Measurements from ENCODE around the gene FERMT1.

Gene FERMT1

GRCh38 chr20:6039766-6040165, 83.1 kb downstream of the FERMT1 start:
- H3K9ac ChIP-seq (ENCODE audit: low read length), result no peak overlapping the region
- peaks cover 5% of the 10 kb centered on the region; the same call in 1 of the 2 replicates for H3K36me3 ChIP-seq (replicated peaks; ENCODE audit: insufficient read depth, low read length)
- 0 out of 2 replicates have a peak, but pooled peaks cover under 1% of the 10 kb centered on the region for H3F3A ChIP-seq (ENCODE audit: insufficient read depth, low read length)
- H3K27ac ChIP-seq (ENCODE audit: low read length), result no peak overlapping the region
- H3K4me3 ChIP-seq (ENCODE audit: low read length), result no peak overlapping the region
- H3K9me2 ChIP-seq (replicated peaks; ENCODE audit: insufficient read depth, low read length), result no peaks in the 10 kb centered on the region
- no peaks in the 10 kb centered on the region for H3K27me3 ChIP-seq (replicated peaks; ENCODE audit: insufficient read depth, low read length)
- no peak overlapping the region for H3K4me2 ChIP-seq (ENCODE audit: low read depth, low read length)
- H4K20me1 ChIP-seq (ENCODE audit: insufficient read depth, low read length), result no peaks in the 10 kb centered on the region
- H2AFZ ChIP-seq (ENCODE audit: low read length), result no peak overlapping the region
- H3K4me1 ChIP-seq (ENCODE audit: low read length), result peaks cover 1% of the 10 kb centered on the region
- TF ChIP-seq EZH2phosphoT487 (IDR thresholded peaks at IDR 0.05; ENCODE audit: low read length) (no peak), EZH2 (optimal IDR thresholded peaks at IDR 0.05; ENCODE audit: low read depth, low read length) (no peak), CTCF (IDR thresholded peaks at IDR 0.05; ENCODE audit: low read length) (no peak)
- no peak for DNase-seq
- no peaks in the 10 kb centered on the region for H3K9me3 ChIP-seq (replicated peaks; ENCODE audit: insufficient read depth, low read length)
- 0 out of 2 replicates have a peak, but pooled peaks cover 4% of the 10 kb centered on the region for H3K79me2 ChIP-seq (ENCODE audit: low read length)

- no peaks in the 10 kb centered on the region for H3K9me3 ChIP-seq (replicated peaks; ENCODE audit: insufficient read depth, low read length)
- no peak overlapping the region for H2AFZ ChIP-seq (ENCODE audit: low read length)
- no peak overlapping the region for H3K27ac ChIP-seq (ENCODE audit: low read length)
- 0 out of 2 replicates have a peak, but pooled peaks cover 4% of the 10 kb centered on the region for H3K79me2 ChIP-seq (ENCODE audit: low read length)
- H4K20me1 ChIP-seq (ENCODE audit: insufficient read depth, low read length), result no peaks in the 10 kb centered on the region
- H3F3A ChIP-seq (ENCODE audit: insufficient read depth, low read length), result peaks cover 6% of the 10 kb centered on the region; the same call in 1 of the 2 replicates
- H3K4me3 ChIP-seq (ENCODE audit: low read length), result no peak overlapping the region
- no peaks in the 10 kb centered on the region for H3K9me2 ChIP-seq (replicated peaks; ENCODE audit: insufficient read depth, low read length)
- H3K27me3 ChIP-seq (replicated peaks; ENCODE audit: insufficient read depth, low read length), result no peaks in the 10 kb centered on the region
- peaks cover 5% of the 10 kb centered on the region; the same call in 1 of the 2 replicates for H3K36me3 ChIP-seq (replicated peaks; ENCODE audit: insufficient read depth, low read length)
- TF ChIP-seq EZH2phosphoT487 (IDR thresholded peaks at IDR 0.05; ENCODE audit: low read length), result no peak
- no peak for TF ChIP-seq CTCF (IDR thresholded peaks at IDR 0.05; ENCODE audit: low read length)
- DNase-seq, result no peak
- H3K9ac ChIP-seq (ENCODE audit: low read length), result no peak overlapping the region
- H3K4me1 ChIP-seq (ENCODE audit: low read length), result peaks cover 16% of the 10 kb centered on the region
- no peak overlapping the region for H3K4me2 ChIP-seq (ENCODE audit: low read depth, low read length)
These were observed 84.6 kb downstream of the FERMT1 start for GRCh38 chr20:6038256-6038655.

- H3K27me3 ChIP-seq (replicated peaks; ENCODE audit: insufficient read depth, low read length), result no peaks in the 10 kb centered on the region
- H3K36me3 ChIP-seq (replicated peaks; ENCODE audit: insufficient read depth, low read length), result peaks cover 5% of the 10 kb centered on the region; the same call in 1 of the 2 replicates
- no peak overlapping the region for H2AFZ ChIP-seq (ENCODE audit: low read length)
- H3K9me2 ChIP-seq (replicated peaks; ENCODE audit: insufficient read depth, low read length), result no peaks in the 10 kb centered on the region
- no peaks in the 10 kb centered on the region for H4K20me1 ChIP-seq (ENCODE audit: insufficient read depth, low read length)
- DNase-seq, result no peak
- H3K79me2 ChIP-seq (ENCODE audit: low read length), result 0 out of 2 replicates have a peak, but pooled peaks cover 4% of the 10 kb centered on the region
- H3K4me1 ChIP-seq (ENCODE audit: low read length), result peaks cover 16% of the 10 kb centered on the region
- TF ChIP-seq EZH2 (optimal IDR thresholded peaks at IDR 0.05; ENCODE audit: low read depth, low read length), result no peak
- TF ChIP-seq EZH2phosphoT487 (IDR thresholded peaks at IDR 0.05; ENCODE audit: low read length), result no peak
- no peak for TF ChIP-seq CTCF (IDR thresholded peaks at IDR 0.05; ENCODE audit: low read length)
- H3F3A ChIP-seq (ENCODE audit: insufficient read depth, low read length), result peaks cover 6% of the 10 kb centered on the region; the same call in 1 of the 2 replicates
- no peak overlapping the region for H3K4me3 ChIP-seq (ENCODE audit: low read length)
- H3K27ac ChIP-seq (ENCODE audit: low read length), result no peak overlapping the region
- no peak overlapping the region for H3K9ac ChIP-seq (ENCODE audit: low read length)
- H3K9me3 ChIP-seq (replicated peaks; ENCODE audit: insufficient read depth, low read length), result no peaks in the 10 kb centered on the region
- H3K4me2 ChIP-seq (ENCODE audit: low read depth, low read length), result no peak overlapping the region
These were observed 85.7 kb downstream of the FERMT1 start for GRCh38 chr20:6037082-6037481.
